Left renal cortex interstitium (tissue), 4 donors: ENCODE data around the gene NPTN. TPM values are rescaled to one million over a fixed set of nuclear protein-coding genes. Genes with fewer than 3 reads are reported as not detected.
A peak's percentile ranks its signal among the peaks of the same experiment; 100 is the strongest.

Experiments
- DNase-seq, 4 donors: peaks; one replicate each; pipeline ENCODE4 v3.0.0-alpha.2; 2013; ENCODE audit warnings: low read depth in 4 of 4, low spot score in 2 of 4, missing footprints in 1 of 4
- polyA plus RNA-seq, 4 donors: library from polyadenylated mRNA; unstranded; fragments of 120-200 nt; gene quantifications; one replicate each; pipeline ENCODE4 v1.2.1, GENCODE V29; 2013; ENCODE audit not compliant: insufficient read length in 4 of 4

Gene NPTN
- polyA plus RNA-seq, 4 donors = 175 to 196 (median 185) TPM

GRCh38 chr15:73530649-73531048 lies 102.5 kb downstream of the NPTN start:
- no peak for DNase-seq

GRCh38 chr15:73527598-73527997 lies 105.6 kb downstream of the NPTN start:
- DNase-seq = no peak

GRCh38 chr15:73524919-73525318 lies 108.3 kb downstream of the NPTN start:
- no peak for DNase-seq

GRCh38 chr15:73522011-73522410 lies 111.2 kb downstream of the NPTN start:
- DNase-seq = no peak

DNA sequence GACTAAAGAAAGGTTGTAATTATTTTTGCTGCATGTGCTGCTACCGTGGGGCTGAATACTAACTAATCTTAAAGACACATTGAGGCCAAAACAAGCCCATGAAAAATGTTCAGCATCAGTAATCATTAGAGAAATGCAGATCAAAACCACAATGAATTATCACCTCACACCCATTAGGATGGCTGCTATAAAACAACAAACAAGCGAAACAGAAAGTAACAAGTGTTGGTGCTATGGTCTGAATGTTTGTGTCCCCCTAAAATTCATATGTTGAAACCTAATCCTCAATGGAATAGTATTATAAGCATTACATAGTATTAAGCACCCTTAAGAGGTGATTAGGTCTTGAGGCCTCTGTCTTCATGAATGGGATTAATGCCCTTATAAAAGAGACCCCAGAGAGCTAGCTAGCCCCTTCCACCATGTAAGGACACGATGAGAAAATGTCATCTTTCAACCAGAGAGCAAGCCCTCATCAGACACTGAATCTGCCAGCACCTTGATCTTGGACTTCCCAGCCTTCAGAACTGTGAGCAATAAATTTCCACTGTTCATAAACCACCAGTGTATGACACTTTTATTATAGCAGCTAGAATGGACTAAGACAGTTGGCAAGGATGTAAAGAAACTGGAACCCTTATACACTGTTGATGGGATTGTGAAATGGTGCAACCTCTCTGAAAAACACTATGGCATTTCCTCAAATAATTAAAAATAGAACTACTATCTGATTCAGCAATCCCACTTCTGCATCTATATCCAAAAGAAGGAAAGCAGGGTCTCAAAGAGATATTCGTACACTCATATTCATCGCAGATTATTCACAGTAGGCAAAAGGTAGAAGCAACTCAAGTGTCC lies 114.1 kb downstream of the NPTN start:
- DNase-seq = no peak

DNA sequence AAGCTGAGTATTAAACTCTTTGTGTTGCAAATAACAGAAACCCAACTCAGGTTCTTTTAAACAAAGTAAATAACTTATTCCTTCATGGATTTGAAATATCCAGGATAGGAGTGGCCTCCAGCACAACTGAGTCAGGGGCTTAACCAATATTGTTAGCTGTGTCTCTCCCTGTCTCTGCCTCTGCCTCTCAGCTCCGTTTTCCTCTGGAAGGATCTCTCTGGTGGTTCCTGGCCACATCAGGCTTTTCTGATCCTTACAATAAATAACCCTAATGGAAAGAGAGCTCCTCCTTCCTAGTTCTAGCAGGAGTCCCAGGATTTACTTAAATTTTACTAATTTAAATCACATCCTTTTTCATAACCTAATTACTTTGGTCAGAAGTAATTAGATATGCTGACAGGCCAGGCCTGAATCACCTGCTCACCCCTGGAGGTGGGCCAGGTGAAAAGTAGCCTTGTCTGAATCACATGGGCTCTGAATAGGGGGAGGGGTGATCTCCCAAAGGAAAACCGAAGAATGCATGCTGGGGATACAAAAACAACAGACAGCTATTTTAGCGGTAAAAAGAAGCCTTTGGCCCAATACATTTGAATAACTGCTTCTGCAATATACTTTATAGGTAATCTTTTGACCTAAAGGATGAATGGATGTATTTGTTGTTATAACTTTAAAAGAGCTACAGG lies 114.9 kb downstream of the NPTN start:
- DNase-seq = peak in 1 of 4 donors; percentile 2

GRCh38 chr15:73517566-73517965 lies 115.6 kb downstream of the NPTN start:
- no peak for DNase-seq

- DNase-seq = no peak
Measured at GRCh38 chr15:73515527-73515926, 117.7 kb downstream of the NPTN start.

Other genes with a start within 250 kb of the NPTN start
- gene REC114, start 190.2 kb downstream of the NPTN start, polyA plus RNA-seq = under 1 TPM in 1 of 4 donors, not detected in 3; 0.18 TPM
- 100 to 1,000 TPM; 152 to 191 (median 176) TPM for gene CD276, start 51.0 kb upstream of the NPTN start, polyA plus RNA-seq
- gene INSYN1, start 120.0 kb upstream of the NPTN start, polyA plus RNA-seq = 10 to 100 TPM; 14.3 to 28.0 (median 24.7) TPM
- gene TBC1D21, start 240.2 kb upstream of the NPTN start, polyA plus RNA-seq = not detected